ENCODE data around the gene CAMK2B. TPM values are rescaled to one million over a fixed set of nuclear protein-coding genes. Genes with fewer than 3 reads are reported as not detected.

Gene CAMK2B
- total and polyA plus RNA-seq, 2 experiments from 2014 or later: 0.37 to 1.7 TPM

DNA sequence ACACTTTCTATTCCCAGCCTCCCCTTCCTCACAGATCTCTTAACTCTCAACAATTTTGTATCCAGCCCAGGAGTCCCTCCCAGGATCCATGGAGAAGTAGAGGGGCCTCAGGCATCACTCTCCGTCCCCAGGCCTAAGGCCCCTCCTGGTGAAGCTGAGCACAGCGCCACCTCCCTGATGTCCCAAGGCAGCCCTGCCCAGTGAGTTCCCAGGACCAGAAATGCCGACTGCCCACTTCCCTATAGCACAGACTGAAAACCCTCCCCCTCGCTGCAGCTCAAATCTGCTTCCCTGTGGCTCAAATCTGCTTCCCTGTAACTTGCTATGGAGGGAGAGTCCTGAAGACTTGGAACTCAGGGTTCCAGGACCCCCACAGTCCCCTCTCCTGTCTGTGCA lies 89.1 kb downstream of the CAMK2B start:
- Histone ChIP-seq H3K4me2 (no peak overlapping the region), H3K27me3 (no peaks in the 10 kb centered on the region), H2AFZ (no peak overlapping the region), H3K27ac (no peak overlapping the region), H3K4me3 (no peak overlapping the region), H3K9me2 (replicated peaks; ENCODE audit: insufficient read depth) (no peaks in the 10 kb centered on the region), H3K36me3 (replicated peaks; ENCODE audit: insufficient read depth, low read depth) (no peaks in the 10 kb centered on the region), H3K4me1 (ENCODE audit: insufficient read depth) (no peaks in the 10 kb centered on the region), H4K20me1 (ENCODE audit: insufficient read depth, poor library complexity, severe bottlenecking) (no peaks in the 10 kb centered on the region), H3K79me2 (no peaks in the 10 kb centered on the region), H3K9me3 (ENCODE audit: low read depth) (no peaks in the 10 kb centered on the region)
- WGBS (ENCODE audit: low lambda C conversion rate, missing lambda C conversion rate): 70% methylated on average over 4 of the region's 4 CpGs
- no peak for DNase-seq (ENCODE audit: low spot score)
- TF ChIP-seq CTCF (IDR thresholded peaks at IDR 0.05; ENCODE audit: poor library complexity) (no peak), EZH2phosphoT487 (IDR thresholded peaks at IDR 0.05; ENCODE audit: low read depth, severe bottlenecking, unreplicated experiment) (no peak), EZH2 (IDR thresholded peaks at IDR 0.05; ENCODE audit: borderline replicate concordance) (no peak)

- Histone ChIP-seq H3K4me2 (no peak overlapping the region), H2AFZ (no peak overlapping the region), H3K27ac (no peak overlapping the region), H3K9me2 (replicated peaks; ENCODE audit: insufficient read depth) (no peaks in the 10 kb centered on the region), H3K79me2 (no peaks in the 10 kb centered on the region), H3K36me3 (replicated peaks; ENCODE audit: insufficient read depth, low read depth) (no peaks in the 10 kb centered on the region), H3K4me3 (no peak overlapping the region), H3K27me3 (no peaks in the 10 kb centered on the region), H3K4me1 (ENCODE audit: insufficient read depth) (no peaks in the 10 kb centered on the region), H4K20me1 (ENCODE audit: insufficient read depth, poor library complexity, severe bottlenecking) (no peaks in the 10 kb centered on the region), H3K9me3 (ENCODE audit: low read depth) (no peaks in the 10 kb centered on the region)
- WGBS (ENCODE audit: low lambda C conversion rate, missing lambda C conversion rate): 77% methylated on average over 22 of the region's 22 CpGs
- TF ChIP-seq CTCF (IDR thresholded peaks at IDR 0.05; ENCODE audit: poor library complexity) (no peak), EZH2 (IDR thresholded peaks at IDR 0.05; ENCODE audit: borderline replicate concordance) (no peak), EZH2phosphoT487 (IDR thresholded peaks at IDR 0.05; ENCODE audit: low read depth, severe bottlenecking, unreplicated experiment) (no peak)
- no peak for DNase-seq (ENCODE audit: low spot score)
Observed at GRCh38 chr7:44235582-44236332, 89.6 kb downstream of the CAMK2B start.

DNA sequence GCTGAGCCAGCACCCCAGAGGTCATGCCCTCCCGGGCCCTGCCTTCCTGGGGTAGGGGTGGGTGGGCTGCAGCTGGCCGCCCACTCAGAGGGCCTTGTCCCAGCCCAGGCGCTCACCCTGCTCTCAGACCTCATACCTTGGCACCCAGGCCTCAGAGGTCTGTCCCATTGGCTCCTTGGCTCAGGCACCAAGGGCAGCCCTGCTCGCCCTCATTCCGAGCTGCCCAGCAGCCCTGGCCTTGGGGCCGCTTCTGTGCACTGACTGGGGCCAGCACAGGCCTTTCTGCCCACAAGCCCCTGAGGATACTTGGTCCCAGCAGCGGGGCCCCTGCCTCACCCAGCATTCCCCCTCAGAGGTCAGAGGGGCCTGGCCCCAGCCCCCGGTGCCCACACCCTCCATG lies 90.3 kb downstream of the CAMK2B start:
- Histone ChIP-seq H3K79me2 (no peaks in the 10 kb centered on the region), H4K20me1 (ENCODE audit: insufficient read depth, poor library complexity, severe bottlenecking) (no peaks in the 10 kb centered on the region), H3K9me3 (ENCODE audit: low read depth) (no peaks in the 10 kb centered on the region), H2AFZ (no peak overlapping the region), H3K4me2 (no peak overlapping the region), H3K4me3 (no peak overlapping the region), H3K4me1 (ENCODE audit: insufficient read depth) (no peaks in the 10 kb centered on the region), H3K36me3 (replicated peaks; ENCODE audit: insufficient read depth, low read depth) (no peaks in the 10 kb centered on the region), H3K27ac (no peak overlapping the region), H3K27me3 (no peaks in the 10 kb centered on the region), H3K9me2 (replicated peaks; ENCODE audit: insufficient read depth) (no peaks in the 10 kb centered on the region)
- TF ChIP-seq CTCF (IDR thresholded peaks at IDR 0.05; ENCODE audit: poor library complexity) (no peak), EZH2 (IDR thresholded peaks at IDR 0.05; ENCODE audit: borderline replicate concordance) (no peak), EZH2phosphoT487 (IDR thresholded peaks at IDR 0.05; ENCODE audit: low read depth, severe bottlenecking, unreplicated experiment) (no peak)
- 89% methylated on average over 6 of the region's 8 CpGs for WGBS (ENCODE audit: low lambda C conversion rate, missing lambda C conversion rate)
- no peak for DNase-seq (ENCODE audit: low spot score)

Data from hepatocyte (in vitro differentiated cells).